ENCODE measurements around the gene SPAG6. TPM values are rescaled to one million over a fixed set of nuclear protein-coding genes. Genes with fewer than 3 reads are reported as not detected.

SPAG6 gene
- polyA plus RNA-seq, 4 donors = 0.04 to 0.27 (median 0.06) TPM; not detected in 1

DNA sequence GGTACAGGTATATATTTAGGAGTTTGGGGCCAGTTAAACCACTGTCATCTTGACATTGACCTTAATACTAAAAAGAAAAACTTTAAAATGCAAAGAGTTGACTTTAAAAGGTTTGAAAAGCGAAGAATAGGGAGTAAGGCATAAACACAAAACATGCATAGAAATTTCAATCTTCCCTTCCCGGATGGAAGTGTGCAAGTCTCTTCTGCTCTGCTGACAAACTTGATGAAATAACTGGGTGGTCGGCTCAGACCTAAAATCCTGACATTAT, 3.4 kb upstream of the SPAG6 start:
- Histone ChIP-seq H3K27me3 (ENCODE audit: control insufficient read depth in 3 of 3, insufficient read depth in 3 of 3, low read length in 3 of 3) (peaks cover 10 to 64% (median 28%) of the 10 kb centered on the region in 3 donors), H3K36me3 (ENCODE audit: control insufficient read depth in 3 of 3, insufficient read depth in 2 of 3, low read depth in 1 of 3, low read length in 3 of 3) (no peaks in the 10 kb centered on the region), H3K4me1 (ENCODE audit: control insufficient read depth in 3 of 3, insufficient read depth in 2 of 3, low read depth in 1 of 3, low read length in 2 of 3) (peaks cover 0 to 9% (median 0%) of the 10 kb centered on the region in 3 donors), H3K27ac (ENCODE audit: low read depth in 1 of 3, low read length in 2 of 3) (no peak overlapping the region), H3K9me3 (ENCODE audit: control insufficient read depth in 2 of 2, insufficient read depth in 1 of 2, low read depth in 1 of 2, low read length in 1 of 2) (no peaks in the 10 kb centered on the region), H3K4me3 (ENCODE audit: low read depth in 1 of 3, low read length in 3 of 3) (no peak overlapping the region)
- no peak for DNase-seq
- WGBS, 3 donors = 28 to 40% (median 32%) methylated on average over 3 of the region's 3 CpGs
- FAIRE-seq = no peak

DNA sequence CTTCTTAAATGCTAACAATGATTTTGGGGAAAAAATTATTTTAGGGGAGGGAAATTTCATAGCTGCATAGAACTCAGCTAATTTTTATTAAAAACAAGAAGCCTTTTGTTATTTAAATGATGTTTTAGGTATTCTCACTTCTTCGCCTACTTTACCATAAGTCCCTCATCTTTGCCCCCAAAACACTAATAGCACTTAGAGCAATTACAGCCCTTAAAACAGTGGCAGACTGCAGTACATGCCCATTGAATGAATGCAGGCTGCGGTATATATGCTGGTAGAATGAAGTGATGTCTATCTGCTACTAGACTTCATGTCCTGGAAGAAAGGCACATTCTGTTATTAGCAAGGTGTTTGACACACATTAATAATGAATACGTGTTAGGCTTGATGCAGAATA, 2.9 kb upstream of the SPAG6 start:
- H3K4me1 ChIP-seq (ENCODE audit: control insufficient read depth in 3 of 3, insufficient read depth in 2 of 3, low read depth in 1 of 3, low read length in 2 of 3) = peaks cover 0 to 9% (median 0%) of the 10 kb centered on the region in 3 donors
- no peaks in the 10 kb centered on the region for H3K9me3 ChIP-seq (ENCODE audit: control insufficient read depth in 2 of 2, insufficient read depth in 1 of 2, low read depth in 1 of 2, low read length in 1 of 2)
- peaks cover 13 to 62% (median 26%) of the 10 kb centered on the region in 3 donors for H3K27me3 ChIP-seq (ENCODE audit: control insufficient read depth in 3 of 3, insufficient read depth in 3 of 3, low read length in 3 of 3)
- DNase-seq = peak in 1 of 2 donors; percentile 13
- H3K4me3 ChIP-seq (ENCODE audit: low read depth in 1 of 3, low read length in 3 of 3) = no peak overlapping the region
- 38 to 45% (median 39%) methylated on average over 3 of the region's 3 CpGs for WGBS, 3 donors
- H3K36me3 ChIP-seq (ENCODE audit: control insufficient read depth in 3 of 3, insufficient read depth in 2 of 3, low read depth in 1 of 3, low read length in 3 of 3) = no peaks in the 10 kb centered on the region
- H3K27ac ChIP-seq (ENCODE audit: low read depth in 1 of 3, low read length in 2 of 3) = no peak overlapping the region
- no peak for FAIRE-seq

DNA sequence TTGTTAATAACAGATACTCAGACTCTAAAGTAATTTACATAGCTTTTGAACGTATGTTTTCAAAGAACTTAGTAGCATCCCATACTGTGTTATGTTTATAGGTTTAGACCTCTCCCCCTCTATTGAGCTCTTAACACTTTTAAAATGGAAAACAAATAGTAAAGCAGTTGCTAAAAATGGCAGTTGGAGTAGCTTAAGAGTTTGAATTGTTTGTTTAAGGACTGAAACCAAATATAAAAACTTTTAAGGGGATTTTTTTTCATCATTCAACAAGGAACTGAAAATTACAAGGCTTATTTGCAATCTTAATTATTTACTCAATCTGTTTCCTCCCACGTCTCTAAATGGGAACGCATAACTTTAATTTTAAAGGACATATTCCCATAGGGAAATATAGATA, 1.6 kb upstream of the SPAG6 start:
- no peak overlapping the region for H3K4me3 ChIP-seq (ENCODE audit: low read depth in 1 of 3, low read length in 3 of 3)
- WGBS, 3 donors = 20 to 30% (median 24%) methylated on average over 3 of the region's 3 CpGs
- no peaks in the 10 kb centered on the region for H3K36me3 ChIP-seq (ENCODE audit: control insufficient read depth in 3 of 3, insufficient read depth in 2 of 3, low read depth in 1 of 3, low read length in 3 of 3)
- FAIRE-seq (no peak), DNase-seq (no peak)
- H3K27ac ChIP-seq (ENCODE audit: low read depth in 1 of 3, low read length in 2 of 3) = no peak overlapping the region
- H3K4me1 ChIP-seq (ENCODE audit: control insufficient read depth in 3 of 3, insufficient read depth in 2 of 3, low read depth in 1 of 3, low read length in 2 of 3) = peaks cover 0 to 9% (median 0%) of the 10 kb centered on the region in 3 donors
- peaks cover 13 to 51% (median 26%) of the 10 kb centered on the region in 3 donors for H3K27me3 ChIP-seq (ENCODE audit: control insufficient read depth in 3 of 3, insufficient read depth in 3 of 3, low read length in 3 of 3)
- no peaks in the 10 kb centered on the region for H3K9me3 ChIP-seq (ENCODE audit: control insufficient read depth in 2 of 2, insufficient read depth in 1 of 2, low read depth in 1 of 2, low read length in 1 of 2)

DNA sequence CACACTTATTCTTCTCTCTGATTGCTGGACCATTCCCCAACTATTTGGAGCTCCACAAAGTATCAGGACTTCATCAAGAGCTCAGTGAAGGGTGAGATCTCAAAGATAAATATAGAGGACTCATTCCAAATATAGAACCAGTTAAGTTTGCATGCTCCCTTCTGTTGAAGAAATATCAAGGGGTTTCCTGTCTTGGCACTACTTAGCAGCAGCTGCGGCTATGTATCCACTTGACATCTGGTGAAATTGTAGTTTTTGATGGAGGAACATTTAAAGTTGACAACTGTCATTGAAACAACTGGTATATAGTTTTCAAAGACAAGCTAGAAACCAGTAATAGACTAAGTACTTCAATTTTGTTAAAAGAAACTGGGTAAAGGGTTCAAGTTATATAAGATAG, 1.0 kb upstream of the SPAG6 start:
- peaks cover 0 to 9% (median 0%) of the 10 kb centered on the region in 3 donors for H3K4me1 ChIP-seq (ENCODE audit: control insufficient read depth in 3 of 3, insufficient read depth in 2 of 3, low read depth in 1 of 3, low read length in 2 of 3)
- no peak overlapping the region for H3K4me3 ChIP-seq (ENCODE audit: low read depth in 1 of 3, low read length in 3 of 3)
- peak in 1 of 2 donors; percentile 16 for DNase-seq
- 12 to 38% (median 31%) methylated on average over 1 of the region's 1 CpG for WGBS, 3 donors
- no peak for FAIRE-seq
- no peaks in the 10 kb centered on the region for H3K9me3 ChIP-seq (ENCODE audit: control insufficient read depth in 2 of 2, insufficient read depth in 1 of 2, low read depth in 1 of 2, low read length in 1 of 2)
- H3K27ac ChIP-seq (ENCODE audit: low read depth in 1 of 3, low read length in 2 of 3) = no peak overlapping the region
- H3K36me3 ChIP-seq (ENCODE audit: control insufficient read depth in 3 of 3, insufficient read depth in 2 of 3, low read depth in 1 of 3, low read length in 3 of 3) = no peaks in the 10 kb centered on the region
- H3K27me3 ChIP-seq (ENCODE audit: control insufficient read depth in 3 of 3, insufficient read depth in 3 of 3, low read length in 3 of 3) = peaks cover 13 to 50% (median 26%) of the 10 kb centered on the region in 3 donors

DNA sequence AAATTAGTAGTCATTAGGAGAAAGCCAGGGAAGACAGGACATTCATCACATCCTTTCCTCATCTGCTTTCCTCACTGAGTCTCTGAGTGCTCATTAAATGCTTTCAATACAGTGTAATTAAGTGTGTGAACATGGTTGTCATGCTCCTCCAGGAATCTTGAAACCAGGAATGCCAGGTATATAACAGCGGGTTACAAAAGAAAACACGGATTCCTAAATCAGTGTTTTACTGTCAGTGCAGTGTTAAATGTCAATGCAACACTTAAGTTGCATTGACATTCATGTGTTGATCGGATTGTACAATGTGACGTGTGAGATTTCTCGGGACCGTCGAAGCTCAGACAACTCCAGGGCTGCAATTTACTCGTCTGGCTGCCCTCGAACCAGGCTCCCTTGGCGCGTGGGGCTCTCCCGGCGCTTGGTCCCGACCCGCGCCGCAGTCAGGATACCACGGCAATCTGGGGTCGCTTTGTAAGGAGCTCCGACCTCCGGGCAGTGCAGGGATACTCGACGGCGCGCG, 455 bp upstream of the SPAG6 start:
- Histone ChIP-seq H3K27me3 (ENCODE audit: control insufficient read depth in 3 of 3, insufficient read depth in 3 of 3, low read length in 3 of 3) (peaks cover 13 to 49% (median 26%) of the 10 kb centered on the region in 3 donors), H3K27ac (ENCODE audit: low read depth in 1 of 3, low read length in 2 of 3) (no peak overlapping the region), H3K4me1 (ENCODE audit: control insufficient read depth in 3 of 3, insufficient read depth in 2 of 3, low read depth in 1 of 3, low read length in 2 of 3) (peaks cover 0 to 8% (median 0%) of the 10 kb centered on the region in 3 donors), H3K4me3 (ENCODE audit: low read depth in 1 of 3, low read length in 3 of 3) (peak overlapping the region in 1 of 3 donors; percentile 53), H3K9me3 (ENCODE audit: control insufficient read depth in 2 of 2, insufficient read depth in 1 of 2, low read depth in 1 of 2, low read length in 1 of 2) (no peaks in the 10 kb centered on the region), H3K36me3 (ENCODE audit: control insufficient read depth in 3 of 3, insufficient read depth in 2 of 3, low read depth in 1 of 3, low read length in 3 of 3) (no peaks in the 10 kb centered on the region)
- DNase-seq (no peak), FAIRE-seq (no peak)
- 9 to 14% (median 10%) methylated on average over 22 to 26 of the region's 26 CpGs for WGBS, 3 donors

DNA sequence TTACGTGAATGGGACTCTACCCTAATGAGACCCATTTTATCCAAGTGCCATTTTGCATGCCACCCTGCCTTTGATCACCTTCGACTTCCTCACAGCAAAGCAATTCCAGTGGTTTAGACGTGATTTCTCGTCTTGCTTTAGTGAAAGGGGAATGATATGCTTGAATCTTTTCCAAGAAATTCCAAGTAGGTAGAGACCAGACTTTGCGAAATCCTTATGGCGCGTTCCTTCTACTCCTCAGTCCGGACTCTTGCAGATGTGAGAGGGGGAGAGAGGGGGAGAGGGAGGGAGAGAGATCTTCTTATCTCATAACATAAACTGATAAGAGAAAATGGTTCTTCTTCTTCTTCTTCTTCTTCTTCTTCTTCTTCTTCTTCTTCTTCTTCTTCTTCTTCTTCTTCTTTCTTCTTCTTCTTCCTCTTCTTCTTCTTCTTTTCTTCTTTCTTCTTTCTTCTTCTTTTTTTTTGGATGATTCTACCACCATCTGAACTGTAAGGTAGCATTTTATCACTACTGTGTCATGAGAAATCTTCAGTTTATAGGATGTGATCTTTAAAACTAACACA, 883 bp downstream of the SPAG6 start:
- Histone ChIP-seq H3K36me3 (ENCODE audit: control insufficient read depth in 3 of 3, insufficient read depth in 2 of 3, low read depth in 1 of 3, low read length in 3 of 3) (no peaks in the 10 kb centered on the region), H3K27ac (ENCODE audit: low read depth in 1 of 3, low read length in 2 of 3) (no peak overlapping the region), H3K4me3 (ENCODE audit: low read depth in 1 of 3, low read length in 3 of 3) (no peak overlapping the region), H3K27me3 (ENCODE audit: control insufficient read depth in 3 of 3, insufficient read depth in 3 of 3, low read length in 3 of 3) (peaks cover 13 to 46% (median 26%) of the 10 kb centered on the region in 3 donors), H3K9me3 (ENCODE audit: control insufficient read depth in 2 of 2, insufficient read depth in 1 of 2, low read depth in 1 of 2, low read length in 1 of 2) (no peaks in the 10 kb centered on the region), H3K4me1 (ENCODE audit: control insufficient read depth in 3 of 3, insufficient read depth in 2 of 3, low read depth in 1 of 3, low read length in 2 of 3) (peaks cover 0 to 5% (median 0%) of the 10 kb centered on the region in 3 donors)
- FAIRE-seq (no peak), DNase-seq (peak in 1 of 2 donors; percentile 25)
- 45 to 51% (median 46%) methylated on average over 8 of the region's 8 CpGs for WGBS, 3 donors

DNA sequence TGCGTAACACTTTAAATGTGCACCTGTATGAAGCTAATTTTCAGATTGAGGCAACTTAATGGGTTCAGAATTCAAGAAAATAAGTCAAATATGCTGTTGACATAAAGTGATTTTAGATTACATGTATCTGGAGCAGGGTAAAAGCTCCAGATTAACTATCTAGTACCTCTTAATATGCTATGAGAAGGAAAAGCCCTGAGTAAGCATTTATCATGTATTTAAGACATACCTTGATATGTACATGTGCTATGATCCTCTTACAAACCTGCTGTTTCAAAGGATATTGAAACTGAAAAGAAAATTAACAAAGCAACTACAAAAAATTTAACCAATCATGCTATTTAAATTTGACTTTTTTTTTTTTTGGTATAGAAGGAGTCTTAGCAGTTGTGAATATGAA, 4.5 kb downstream of the SPAG6 start:
- Histone ChIP-seq H3K9me3 (ENCODE audit: control insufficient read depth in 2 of 2, insufficient read depth in 1 of 2, low read depth in 1 of 2, low read length in 1 of 2) (no peaks in the 10 kb centered on the region), H3K27me3 (ENCODE audit: control insufficient read depth in 3 of 3, insufficient read depth in 3 of 3, low read length in 3 of 3) (peaks cover 13 to 26% (median 17%) of the 10 kb centered on the region in 3 donors), H3K36me3 (ENCODE audit: control insufficient read depth in 3 of 3, insufficient read depth in 2 of 3, low read depth in 1 of 3, low read length in 3 of 3) (no peaks in the 10 kb centered on the region), H3K27ac (ENCODE audit: low read depth in 1 of 3, low read length in 2 of 3) (no peak overlapping the region), H3K4me3 (ENCODE audit: low read depth in 1 of 3, low read length in 3 of 3) (no peak overlapping the region), H3K4me1 (ENCODE audit: control insufficient read depth in 3 of 3, insufficient read depth in 2 of 3, low read depth in 1 of 3, low read length in 2 of 3) (no peaks in the 10 kb centered on the region)
- DNase-seq (no peak), FAIRE-seq (no peak)
- WGBS, 3 donors = 98 to 100% (median 98%) methylated on average over 1 of the region's 1 CpG

DNA sequence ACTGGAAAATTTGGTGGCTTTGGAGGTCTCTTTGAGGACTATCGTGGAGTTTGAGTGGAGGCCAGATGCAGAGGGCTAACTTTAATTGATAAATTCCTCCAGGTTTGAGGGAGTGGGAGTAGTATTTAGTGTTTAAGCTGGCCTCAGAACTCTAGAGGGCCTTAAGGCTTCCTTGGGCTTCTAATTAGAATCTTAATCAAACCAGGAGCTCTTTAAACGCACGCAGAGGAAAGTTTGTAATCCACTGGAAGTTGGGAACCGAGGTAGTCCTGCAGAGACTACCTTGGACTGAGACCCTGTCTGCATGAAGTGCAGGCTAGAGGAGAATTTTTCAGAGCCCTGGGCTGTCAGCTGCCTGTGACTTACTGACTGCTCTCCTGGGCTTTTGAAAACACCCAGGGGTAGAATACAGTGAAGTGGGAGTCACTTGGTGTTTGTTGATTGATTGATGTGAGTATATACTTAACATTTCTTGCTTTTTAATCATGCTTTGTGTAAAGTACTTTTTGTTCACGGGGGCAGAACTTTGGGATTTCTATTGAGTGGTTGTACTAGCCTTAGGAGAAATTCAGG, 5.9 kb downstream of the SPAG6 start:
- H3K27ac ChIP-seq (ENCODE audit: low read depth in 1 of 3, low read length in 2 of 3) = no peak overlapping the region
- H3K36me3 ChIP-seq (ENCODE audit: control insufficient read depth in 3 of 3, insufficient read depth in 2 of 3, low read depth in 1 of 3, low read length in 3 of 3) = no peaks in the 10 kb centered on the region
- H3K4me3 ChIP-seq (ENCODE audit: low read depth in 1 of 3, low read length in 3 of 3) = no peak overlapping the region
- peaks cover 2 to 11% (median 2%) of the 10 kb centered on the region in 3 donors for H3K27me3 ChIP-seq (ENCODE audit: control insufficient read depth in 3 of 3, insufficient read depth in 3 of 3, low read length in 3 of 3)
- 93 to 96% (median 93%) methylated on average over 5 of the region's 5 CpGs for WGBS, 3 donors
- no peaks in the 10 kb centered on the region for H3K4me1 ChIP-seq (ENCODE audit: control insufficient read depth in 3 of 3, insufficient read depth in 2 of 3, low read depth in 1 of 3, low read length in 2 of 3)
- FAIRE-seq (no peak), DNase-seq (no peak)
- no peaks in the 10 kb centered on the region for H3K9me3 ChIP-seq (ENCODE audit: control insufficient read depth in 2 of 2, insufficient read depth in 1 of 2, low read depth in 1 of 2, low read length in 1 of 2)

Measured in small intestine (tissue), 7 donors.